GM21390 (cell line): ENCODE data around the gene NME1.
"Not testable (repeated sequence)": the region's sequence is repeated elsewhere in the genome, so short reads cannot be mapped to it uniquely, and the experiment has no call there.

ENCODE experiments used
- ATAC-seq: cut with Tn5 transposase; IDR thresholded peaks from one replicate; pipeline ENCODE4 v1.9.1; 2021; ENCODE audit not compliant: unreplicated experiment

Gene NME1

DNA sequence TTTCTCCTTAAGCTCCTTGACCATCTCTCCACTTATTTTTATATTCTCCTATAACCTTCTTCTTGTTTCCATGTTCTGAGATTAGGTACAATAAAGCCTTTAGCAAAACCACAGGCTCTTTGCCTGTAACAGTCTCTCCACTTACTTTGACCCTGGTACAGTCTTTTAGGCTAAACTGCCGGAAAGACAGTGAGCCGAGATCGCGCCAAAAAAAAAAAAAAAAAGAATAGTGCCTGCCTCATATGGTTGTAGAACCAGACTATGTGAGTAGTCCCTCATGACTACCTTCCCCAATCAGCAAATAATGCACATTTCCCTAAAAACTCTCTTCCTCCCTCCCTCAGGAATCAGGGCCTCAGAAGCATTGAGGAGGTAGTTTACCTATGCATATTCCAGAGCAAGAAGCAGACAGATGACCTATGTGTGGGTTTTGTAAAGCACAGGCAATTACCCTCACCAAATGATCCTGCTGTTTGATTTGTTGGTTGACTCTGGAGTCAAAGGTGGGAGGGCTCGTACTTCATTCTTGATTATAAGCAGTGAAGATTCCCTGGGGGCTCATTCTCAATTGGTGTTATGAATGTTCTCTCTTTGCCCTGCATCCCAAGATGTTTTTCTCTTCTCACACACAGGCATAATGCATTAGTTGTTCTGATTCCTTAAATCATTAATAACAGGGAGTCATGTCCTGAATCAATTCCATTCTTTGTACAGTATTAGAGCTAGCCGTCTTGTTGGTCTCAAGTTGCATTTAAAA is 8.9 kb upstream of the NME1 start:
- ATAC-seq, result no peak

DNA sequence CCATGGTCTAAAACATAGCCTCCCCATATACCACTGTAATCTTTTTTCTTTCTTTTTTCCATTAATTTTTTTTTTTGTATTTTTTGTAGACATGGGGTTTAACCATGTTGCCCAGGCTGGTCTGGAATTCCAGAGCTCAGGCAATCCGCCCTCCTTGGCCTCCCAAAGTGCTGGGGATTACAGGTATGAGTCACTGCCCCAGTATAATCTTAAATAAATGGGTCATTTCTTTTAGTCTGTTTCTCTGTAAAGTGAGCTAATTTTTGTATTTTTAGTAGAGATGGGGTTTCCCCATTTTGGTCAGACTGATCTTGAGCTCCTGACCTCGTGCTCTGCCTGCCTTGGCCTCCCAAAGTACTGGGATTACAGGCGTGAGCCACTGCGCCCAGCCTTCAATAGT is 5.7 kb upstream of the NME1 start:
- no peak for ATAC-seq

DNA sequence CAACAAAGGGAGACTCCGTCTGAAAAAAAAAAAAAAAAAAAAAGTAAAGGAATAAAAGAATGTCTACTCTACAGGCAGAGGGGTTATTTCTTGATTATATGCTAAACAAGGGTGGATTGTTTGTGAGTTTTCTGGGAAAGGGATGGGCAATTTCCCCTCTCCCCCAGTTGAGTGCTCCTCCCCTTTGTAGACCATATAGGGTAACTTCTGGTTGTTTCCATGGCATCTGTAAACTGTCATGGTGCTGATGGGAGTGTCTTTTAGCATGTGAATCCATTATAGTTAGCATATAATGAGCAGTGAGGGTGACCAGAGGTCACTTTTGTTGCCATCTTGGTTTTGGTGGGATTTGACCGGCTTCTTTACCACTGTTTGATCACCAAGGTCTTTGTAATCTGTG is 4.2 kb upstream of the NME1 start:
- ATAC-seq, result no peak

DNA sequence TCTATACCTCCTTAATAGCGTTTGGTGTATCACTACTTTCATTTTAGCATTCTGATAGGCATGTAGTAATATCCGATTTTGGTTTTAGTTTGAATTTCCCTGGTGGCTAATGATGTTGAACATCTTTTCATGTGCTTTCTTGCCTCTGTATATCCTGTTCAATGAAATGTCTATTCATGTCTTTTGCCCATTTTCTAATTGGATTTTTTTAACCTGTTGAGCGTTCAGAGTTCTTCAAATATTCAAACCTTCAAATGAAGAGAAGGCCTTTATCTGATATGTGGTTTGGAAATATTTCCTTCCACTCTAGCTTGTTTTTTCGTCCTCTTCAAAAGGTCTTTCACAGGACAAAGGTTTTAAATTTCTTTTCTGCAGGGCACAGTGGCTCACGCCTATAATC is 2.4 kb upstream of the NME1 start:
- no peak for ATAC-seq

DNA sequence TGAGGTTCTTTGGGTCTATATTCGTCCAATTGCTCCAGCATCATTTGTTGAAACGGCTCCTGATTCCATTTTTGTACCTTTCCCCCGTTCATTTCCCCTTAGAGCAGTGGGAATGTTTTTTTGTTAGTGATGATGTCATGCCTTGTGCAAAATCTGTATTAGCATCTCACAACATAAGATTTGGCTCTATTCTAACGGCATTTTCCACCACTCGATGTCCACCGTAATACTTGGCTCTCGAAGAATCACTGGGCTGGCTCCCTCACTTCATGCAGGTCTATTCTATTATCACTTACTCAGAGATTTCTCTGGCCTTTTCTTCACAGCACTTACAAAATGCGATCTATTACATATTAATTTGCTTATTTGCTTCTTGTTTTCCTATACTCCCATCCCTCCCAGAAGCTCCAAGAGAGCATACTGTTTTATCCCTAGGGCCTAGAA is 571 bp upstream of the NME1 start:
- ATAC-seq, result peak; percentile 6

DNA sequence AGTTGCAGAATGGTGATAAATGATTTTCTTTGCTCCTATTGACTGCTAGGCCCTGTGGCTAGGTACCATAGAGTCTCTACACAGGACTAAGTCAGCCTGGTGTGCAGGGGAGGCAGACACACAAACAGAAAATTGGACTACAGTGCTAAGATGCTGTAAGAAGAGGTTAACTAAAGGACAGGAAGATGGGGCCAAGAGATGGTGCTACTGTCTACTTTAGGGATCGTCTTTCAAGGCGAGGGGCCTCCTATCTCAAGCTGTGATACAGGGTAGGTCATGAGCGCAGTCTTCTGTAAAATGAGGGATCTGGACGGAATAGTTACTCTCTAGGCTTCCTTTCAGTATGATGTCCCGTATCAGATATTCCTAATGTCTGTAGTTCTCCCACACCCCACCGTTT is 817 bp downstream of the NME1 start:
- no peak for ATAC-seq

DNA sequence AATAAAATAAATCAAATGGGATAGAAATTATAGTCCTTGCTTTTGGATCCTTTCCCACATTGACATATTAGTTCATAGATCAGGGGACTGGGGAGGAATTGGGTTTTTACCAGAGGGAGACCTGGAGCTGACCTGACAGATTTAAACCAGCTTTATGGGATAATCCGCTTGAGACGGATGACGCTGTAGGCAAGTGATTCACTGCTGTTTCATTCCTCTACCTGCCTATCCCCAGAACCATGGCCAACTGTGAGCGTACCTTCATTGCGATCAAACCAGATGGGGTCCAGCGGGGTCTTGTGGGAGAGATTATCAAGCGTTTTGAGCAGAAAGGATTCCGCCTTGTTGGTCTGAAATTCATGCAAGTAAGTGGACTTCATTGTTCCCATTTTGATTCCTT is 2.1 kb downstream of the NME1 start:
- no peak for ATAC-seq

DNA sequence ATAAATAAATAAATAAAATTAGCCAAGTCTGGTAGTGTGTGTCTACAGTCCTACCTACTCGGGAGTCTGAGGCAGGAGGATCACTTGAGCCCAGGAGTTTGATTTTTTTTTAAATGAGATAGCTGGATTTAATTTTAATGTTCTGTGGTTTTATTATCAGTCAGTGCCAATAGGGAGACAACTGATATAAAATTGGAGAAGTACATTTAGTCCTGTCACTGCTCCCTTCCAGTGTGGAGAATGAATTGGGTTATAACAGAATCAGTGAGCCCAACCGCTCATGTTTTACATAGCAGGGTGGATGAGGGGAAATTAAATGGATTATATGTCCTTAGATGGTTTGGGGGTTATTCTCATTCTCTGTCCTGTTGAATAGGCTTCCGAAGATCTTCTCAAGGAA is 6.2 kb downstream of the NME1 start:
- no peak for ATAC-seq

DNA sequence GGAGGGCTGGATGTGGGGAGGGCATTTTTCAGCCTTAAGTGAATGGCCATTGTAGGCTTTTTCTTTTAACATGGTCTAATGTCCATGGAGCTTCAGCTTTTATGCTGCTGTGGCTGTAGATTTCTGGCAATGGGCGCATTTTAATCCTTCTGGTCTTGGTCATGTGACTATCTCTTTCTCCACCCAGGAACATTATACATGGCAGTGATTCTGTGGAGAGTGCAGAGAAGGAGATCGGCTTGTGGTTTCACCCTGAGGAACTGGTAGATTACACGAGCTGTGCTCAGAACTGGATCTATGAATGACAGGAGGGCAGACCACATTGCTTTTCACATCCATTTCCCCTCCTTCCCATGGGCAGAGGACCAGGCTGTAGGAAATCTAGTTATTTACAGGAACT is 8.2 kb downstream of the NME1 start:
- ATAC-seq, result no peak

DNA sequence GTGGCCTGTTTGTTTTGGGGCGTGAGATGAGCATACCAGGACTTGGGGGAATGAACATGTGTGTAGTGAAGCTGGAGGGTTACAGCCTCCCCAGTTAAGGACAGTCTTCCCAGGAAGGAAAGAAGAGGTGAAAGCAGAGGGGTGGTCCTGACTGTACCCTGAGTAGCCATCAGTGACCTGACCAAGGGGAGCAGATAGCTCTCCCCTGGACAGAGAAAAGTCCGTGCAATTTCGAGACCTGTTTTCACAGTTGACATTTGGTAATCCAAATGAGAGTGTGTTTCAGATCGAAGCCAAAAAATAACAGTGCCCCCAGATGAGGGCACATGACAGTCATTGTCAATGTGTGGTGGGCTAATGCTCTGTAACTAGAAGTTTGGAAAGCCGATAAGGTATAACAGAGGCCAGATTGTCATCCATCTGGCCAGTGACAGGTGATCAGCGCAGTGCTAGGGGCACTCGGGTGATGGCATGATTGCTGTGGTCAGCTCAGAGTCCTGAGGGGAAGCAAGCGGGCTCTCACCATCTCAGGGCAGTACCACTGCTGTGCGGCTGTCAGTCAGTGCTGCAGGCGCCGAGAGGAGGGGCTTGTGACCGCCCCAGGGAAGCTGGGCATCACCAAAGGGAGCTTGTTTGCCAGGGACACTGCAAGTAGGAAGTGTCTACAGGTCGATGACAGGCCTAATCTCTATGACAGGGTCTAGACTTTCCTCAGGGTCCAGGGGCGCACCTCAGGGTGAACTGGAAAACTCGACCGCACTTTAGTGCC is 11.7 kb downstream of the NME1 start:
- no peak for ATAC-seq

DNA sequence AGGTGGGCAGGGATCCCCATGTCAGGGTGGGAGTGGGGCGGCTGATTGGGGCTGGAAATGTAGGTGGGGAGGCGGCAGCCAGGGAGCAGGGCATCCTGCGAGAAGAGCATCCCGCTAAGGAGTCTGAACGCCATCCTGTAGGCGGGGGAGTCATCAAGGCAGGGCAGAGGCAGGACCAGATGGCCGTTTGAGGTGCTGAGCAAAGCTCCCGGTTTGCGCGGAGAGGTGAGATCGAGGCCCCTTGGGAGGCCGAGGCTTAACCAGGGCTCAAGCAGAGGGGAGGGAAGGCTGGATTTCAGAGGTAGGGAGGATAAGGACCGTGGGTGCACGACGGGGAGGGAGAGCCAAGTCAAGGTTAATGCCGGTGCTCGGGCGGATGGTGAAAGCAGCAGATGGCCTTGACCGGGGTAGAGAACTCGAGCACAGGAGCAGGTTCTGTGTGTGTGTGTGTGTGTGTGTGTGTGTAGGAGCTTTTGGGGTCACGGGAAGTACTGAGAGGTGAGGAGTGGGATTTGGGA is 12.4 kb downstream of the NME1 start:
- no peak for ATAC-seq

DNA sequence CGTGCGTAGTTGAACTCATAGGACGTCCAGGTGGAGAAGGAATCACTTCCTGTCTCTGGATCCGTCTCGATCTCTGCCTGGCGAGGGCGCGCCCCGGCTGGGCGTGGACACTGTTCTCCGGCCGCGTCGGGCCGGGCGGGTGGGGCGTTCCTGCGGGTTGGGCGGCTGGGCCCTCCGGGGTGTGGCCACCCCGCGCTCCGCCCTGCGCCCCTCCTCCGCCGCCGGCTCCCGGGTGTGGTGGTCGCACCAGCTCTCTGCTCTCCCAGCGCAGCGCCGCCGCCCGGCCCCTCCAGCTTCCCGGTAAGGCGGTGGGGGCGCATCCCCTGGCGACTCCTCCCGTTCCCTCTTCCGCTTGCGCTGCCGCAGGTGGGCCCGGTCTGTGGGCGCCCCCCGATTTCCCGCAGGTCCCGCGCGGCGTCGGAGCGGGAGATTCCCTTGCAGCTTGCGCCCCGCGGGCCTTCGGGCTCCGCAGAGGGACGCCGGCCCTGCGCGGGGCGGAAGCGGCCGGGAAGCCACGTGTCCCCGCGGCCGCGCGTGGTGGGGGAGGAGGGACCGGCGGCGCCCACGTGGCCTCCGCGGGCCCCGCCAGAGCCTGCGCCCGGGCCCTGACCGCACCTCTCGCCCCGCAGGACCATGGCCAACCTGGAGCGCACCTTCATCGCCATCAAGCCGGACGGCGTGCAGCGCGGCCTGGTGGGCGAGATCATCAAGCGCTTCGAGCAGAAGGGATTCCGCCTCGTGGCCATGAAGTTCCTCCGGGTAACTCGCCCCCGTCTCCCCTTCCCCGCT is 13.0 kb downstream of the NME1 start, which contains the start of gene NME2:
TSS of gene NME2 (plus strand) at position 214 of the 789 bp plus-strand sequence. CDS start at position 634, 420 bp downstream.
- peak; percentile 85 for ATAC-seq

DNA sequence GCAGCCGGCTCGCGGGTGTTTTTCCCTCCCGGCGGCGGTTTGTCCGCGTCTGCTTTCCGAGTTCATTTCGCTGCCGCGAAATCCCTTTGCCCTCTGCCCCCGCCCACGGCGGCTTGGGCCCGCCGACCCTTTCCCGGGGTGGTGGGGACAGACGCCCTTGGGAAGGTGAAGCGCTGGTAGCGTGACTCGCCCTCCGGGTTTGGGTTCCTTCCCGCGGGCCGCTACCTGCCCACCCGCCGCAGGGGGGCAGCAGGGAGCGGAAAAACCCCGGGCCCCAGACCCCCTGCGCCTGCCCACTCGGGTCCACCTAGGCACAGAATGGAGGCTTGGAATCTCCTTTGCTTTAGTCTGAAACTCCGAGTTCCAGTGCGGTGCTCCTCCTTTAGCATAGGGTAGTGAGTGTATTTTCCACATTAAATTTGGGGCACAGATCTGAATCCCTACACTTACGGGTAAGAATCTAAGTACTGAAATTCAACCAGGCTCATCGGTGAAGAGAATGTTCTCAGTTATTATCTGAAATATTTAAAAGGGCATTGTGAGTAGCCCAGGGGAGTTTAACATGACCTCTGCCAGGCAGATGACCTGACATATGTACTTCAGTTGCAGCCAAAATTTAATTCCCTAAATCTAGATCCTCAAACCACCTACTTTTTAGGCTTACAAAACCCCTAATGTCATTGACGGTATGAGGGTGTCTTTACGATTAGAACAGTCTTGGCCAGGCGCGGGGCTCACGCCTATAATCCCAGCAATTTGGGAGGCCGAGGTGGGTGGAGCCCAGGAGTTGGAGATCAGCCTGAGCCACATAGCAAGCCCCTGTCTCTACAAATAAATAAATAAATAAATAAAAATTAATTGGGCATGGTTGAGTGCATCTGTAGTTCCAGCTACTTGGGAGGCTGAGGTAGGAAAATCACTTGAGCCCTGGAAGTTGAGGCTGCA is 13.9 kb downstream of the NME1 start:
- ATAC-seq, result peak; percentile 47

DNA sequence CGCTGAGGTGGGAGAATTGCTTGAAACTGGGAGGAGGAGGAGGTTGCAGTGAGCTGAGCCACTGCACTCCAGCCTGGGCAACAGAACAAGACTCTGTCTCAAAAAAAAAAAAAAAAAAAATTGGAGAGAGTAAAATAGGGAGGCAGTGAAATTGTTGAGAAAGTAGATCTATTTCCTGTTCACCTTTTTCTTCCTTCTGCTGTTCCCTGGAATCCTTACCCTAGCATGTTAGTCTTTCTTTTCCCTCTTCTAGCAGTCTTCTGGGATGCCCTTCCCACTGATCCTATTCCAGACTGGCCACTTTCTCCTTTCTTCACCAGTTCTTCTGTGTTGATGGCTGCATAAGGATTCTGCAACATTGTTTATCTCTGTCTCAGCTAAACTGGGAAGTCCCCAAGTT is 16.0 kb downstream of the NME1 start:
- ATAC-seq, result no peak

DNA sequence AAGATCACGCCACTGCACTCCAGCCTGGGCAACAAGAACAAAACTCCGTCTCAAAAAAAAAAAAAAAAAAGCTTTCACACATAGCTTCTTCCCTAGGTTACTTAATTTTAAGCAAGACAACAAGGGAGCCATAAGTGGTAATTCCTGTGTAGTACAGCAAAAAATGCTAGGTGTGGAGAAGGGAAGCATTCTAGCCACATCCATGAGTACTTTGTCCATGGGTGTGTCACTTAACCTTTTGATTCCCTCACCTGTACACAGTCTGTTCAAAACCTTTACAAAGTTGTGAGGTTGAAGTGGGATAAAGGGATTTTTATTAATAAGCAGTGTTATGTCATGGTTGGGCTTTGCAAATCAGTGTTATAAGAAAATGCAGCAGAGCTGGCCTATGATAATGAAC is 17.4 kb downstream of the NME1 start:
- no peak for ATAC-seq

DNA sequence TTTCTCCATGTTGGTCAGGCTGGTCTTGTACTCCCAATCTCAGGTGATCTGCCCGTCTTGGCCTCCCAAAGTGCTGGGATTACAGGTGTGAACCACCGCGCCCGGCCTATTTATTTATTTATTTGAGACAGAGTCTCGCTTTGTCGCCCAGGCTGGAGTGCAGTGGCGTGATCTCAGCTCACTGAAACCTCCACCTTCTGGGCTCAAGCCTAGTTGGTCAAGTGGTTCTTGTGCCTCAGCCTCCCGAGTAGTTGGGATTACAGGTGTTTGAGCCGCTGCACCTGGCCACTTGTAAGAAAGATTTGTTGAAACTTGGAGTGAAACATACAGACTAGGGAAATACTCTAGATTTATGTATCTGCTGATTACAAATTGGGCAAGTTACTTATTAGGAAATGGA is 18.7 kb downstream of the NME1 start:
- ATAC-seq, result not testable (repeated sequence)

DNA sequence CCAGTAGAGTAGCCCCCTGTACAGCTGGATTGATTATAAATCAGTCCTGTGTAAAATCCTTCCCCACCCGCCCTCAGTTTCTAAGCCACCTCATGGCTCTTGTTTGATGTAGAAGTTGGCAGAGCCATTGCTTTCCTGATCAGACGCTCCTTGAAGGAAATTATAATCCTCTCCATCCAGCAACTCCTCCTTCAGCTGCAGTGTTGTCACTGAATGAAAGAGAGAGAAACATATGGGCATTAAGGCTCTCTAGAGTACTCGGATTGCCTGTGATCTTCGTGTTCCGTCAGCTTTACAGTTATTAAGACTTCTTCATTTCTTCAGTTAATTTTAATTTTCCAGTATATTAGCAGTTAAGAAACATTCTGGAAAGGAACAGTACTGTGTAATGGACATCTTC is 27.1 kb downstream of the NME1 start:
- ATAC-seq, result no peak

DNA sequence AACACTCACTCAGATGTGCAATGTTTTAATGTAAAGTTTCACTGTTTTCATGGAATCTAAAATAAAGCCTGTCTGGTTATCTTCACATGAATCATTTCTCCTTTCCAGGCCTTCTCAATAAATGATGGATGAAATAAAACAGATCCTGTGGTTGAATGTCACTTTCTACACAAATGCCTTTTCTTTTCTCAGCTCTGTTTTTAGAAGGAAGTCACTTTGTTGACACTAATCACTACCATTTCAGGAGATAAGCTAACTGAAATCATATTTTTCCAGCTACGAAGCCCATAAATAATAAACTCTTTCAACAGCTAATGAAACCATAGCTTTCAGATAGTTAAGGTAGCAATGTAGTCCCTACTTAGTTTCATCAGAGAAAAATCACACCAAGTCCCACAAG is 30.8 kb downstream of the NME1 start:
- no peak for ATAC-seq

DNA sequence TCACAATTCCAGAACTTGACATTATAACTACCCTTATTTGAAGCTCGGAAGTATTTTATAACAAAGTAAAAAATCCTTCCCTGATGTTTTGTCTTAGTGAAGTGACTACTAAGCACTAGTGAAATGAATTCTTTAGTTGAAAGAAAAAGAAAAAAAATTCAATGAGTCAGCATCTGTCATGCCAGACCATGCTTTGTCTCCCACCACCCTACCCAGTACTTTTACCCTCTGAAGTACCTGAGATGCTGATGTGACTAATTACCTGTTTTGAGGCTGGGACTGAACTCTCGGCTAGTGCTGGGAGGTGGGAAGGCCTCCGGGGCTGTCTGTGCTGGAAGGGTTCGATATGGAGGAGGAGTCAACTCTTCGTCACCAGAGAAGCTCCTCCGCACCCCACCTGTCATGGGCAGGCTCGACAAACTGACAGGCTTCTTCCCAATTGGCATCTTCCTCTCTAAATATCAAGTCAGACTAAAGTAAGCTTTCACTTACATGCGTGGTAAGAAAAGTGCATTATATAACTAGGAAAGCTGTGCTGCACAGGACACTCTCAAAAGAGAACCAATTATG is 32.5 kb downstream of the NME1 start:
- no peak for ATAC-seq

DNA sequence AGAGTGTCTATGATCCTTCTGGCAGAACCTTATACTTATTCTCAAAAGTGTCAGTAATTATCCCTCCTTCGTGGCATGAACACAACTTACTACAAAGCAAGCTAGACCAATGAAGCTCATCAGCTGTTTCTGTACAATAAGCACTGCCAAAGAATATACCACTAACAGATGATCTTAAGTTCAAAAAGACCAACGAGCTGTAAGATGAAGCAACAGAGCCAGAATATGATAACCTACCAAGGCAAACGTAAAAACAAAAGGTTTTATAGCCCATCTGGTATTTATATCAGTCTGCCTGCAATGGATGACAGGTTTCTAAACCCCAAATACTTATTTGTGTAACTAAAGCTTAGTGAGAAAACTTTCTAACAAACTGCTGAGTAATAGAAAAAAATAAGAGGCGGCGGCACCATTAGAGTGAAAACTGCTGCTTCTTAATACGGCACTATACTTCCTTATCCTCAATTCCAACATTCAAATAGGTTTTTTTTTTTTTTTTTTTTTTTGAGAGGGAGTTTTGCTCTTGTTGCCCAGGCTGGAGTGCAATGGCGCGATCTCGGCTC is 35.0 kb downstream of the NME1 start:
- no peak for ATAC-seq
